Measurements from ENCODE around the gene MLH1.

GRCh38 chr3:37094636-37095035 is 101.3 kb downstream of the MLH1 start:
- TF ChIP-seq, protein P1, sequence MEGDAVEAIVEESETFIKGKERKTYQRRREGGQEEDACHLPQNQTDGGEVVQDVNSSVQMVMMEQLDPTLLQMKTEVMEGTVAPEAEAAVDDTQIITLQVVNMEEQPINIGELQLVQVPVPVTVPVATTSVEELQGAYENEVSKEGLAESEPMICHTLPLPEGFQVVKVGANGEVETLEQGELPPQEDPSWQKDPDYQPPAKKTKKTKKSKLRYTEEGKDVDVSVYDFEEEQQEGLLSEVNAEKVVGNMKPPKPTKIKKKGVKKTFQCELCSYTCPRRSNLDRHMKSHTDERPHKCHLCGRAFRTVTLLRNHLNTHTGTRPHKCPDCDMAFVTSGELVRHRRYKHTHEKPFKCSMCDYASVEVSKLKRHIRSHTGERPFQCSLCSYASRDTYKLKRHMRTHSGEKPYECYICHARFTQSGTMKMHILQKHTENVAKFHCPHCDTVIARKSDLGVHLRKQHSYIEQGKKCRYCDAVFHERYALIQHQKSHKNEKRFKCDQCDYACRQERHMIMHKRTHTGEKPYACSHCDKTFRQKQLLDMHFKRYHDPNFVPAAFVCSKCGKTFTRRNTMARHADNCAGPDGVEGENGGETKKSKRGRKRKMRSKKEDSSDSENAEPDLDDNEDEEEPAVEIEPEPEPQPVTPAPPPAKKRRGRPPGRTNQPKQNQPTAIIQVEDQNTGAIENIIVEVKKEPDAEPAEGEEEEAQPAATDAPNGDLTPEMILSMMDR (IDR thresholded peaks at IDR 0.05), result no peak
- no peak for TF ChIP-seq REST (IDR thresholded peaks at IDR 0.05)
- TF ChIP-seq POLR2A (IDR thresholded peaks at IDR 0.05; ENCODE audit: low read length), result no peak
- no peak for TF ChIP-seq USF2 (IDR thresholded peaks at IDR 0.05)
- TF ChIP-seq, protein P2, sequence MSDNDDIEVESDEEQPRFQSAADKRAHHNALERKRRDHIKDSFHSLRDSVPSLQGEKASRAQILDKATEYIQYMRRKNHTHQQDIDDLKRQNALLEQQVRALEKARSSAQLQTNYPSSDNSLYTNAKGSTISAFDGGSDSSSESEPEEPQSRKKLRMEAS (IDR thresholded peaks at IDR 0.05), result no peak
- TF ChIP-seq ZFP36 (IDR thresholded peaks at IDR 0.05; ENCODE audit: borderline replicate concordance, partially characterized antibody), result no peak
- TF ChIP-seq EP300 (IDR thresholded peaks at IDR 0.05), result no peak
- TF ChIP-seq JUN (IDR thresholded peaks at IDR 0.05), result no peak
- TF ChIP-seq MYC (IDR thresholded peaks at IDR 0.05; ENCODE audit: borderline replicate concordance, low read length), result no peak
- TF ChIP-seq NR3C1 (IDR thresholded peaks at IDR 0.05), result no peak
- no peak for TF ChIP-seq JUNB (IDR thresholded peaks at IDR 0.05)
- no peak for TF ChIP-seq GATA3 (IDR thresholded peaks at IDR 0.05; ENCODE audit: borderline replicate concordance)
- TF ChIP-seq CHD4 (IDR thresholded peaks at IDR 0.05; ENCODE audit: borderline replicate concordance), result no peak

Measured in A549 (cell line).